Activated CD4-positive, alpha-beta memory T cell treated with anti-CD3 and anti-CD28 coated beads for 36 hours (primary cell): Measurements from ENCODE around the gene PSME3IP1. TPM values are rescaled to one million over a fixed set of nuclear protein-coding genes. Genes with fewer than 3 reads are reported as not detected.

Experiments used
- CTCF ChIA-PET: fragments of 350-600 bp; sonication (Branson Sonifier 250); formaldehyde crosslinking; loops from one replicate; lab custom pipeline; 2021; ENCODE audit warnings: antibody characterized with exemption, inconsistent platforms; lab: Charles Lee
- POLR2A ChIA-PET: fragments of 350-600 bp; sonication (Branson Sonifier 250); formaldehyde crosslinking; loops from one replicate; lab custom pipeline; 2021; ENCODE audit warnings: antibody characterized with exemption; lab: Charles Lee
- DNase-seq: peaks from one replicate; pipeline ENCODE4 v3.0.0-alpha.2; 2020
- H3K27ac Mint-ChIP-seq: one replicate; pipeline ENCODE4 v1.8.0; 2021; ENCODE audit warnings: mixed read lengths
- H3K27me3 Mint-ChIP-seq: one replicate; pipeline ENCODE4 v1.8.0; 2021; ENCODE audit warnings: mixed read lengths
- H3K36me3 Mint-ChIP-seq: one replicate; pipeline ENCODE4 v1.8.0; 2021; ENCODE audit warnings: mixed read lengths
- H3K4me1 Mint-ChIP-seq: one replicate; pipeline ENCODE4 v1.8.0; 2021; ENCODE audit warnings: low read depth, mixed read lengths
- H3K4me3 Mint-ChIP-seq: one replicate; pipeline ENCODE4 v1.8.0; 2021; ENCODE audit warnings: mild to moderate bottlenecking, mixed read lengths
- H3K9me3 Mint-ChIP-seq: one replicate; pipeline ENCODE4 v1.8.0; 2021; ENCODE audit warnings: mixed read lengths
- intact Hi-C: fragments of 100-400 bp; cut with micrococcal nuclease; formaldehyde crosslinking; loops from one replicate; pipeline ENCODE4 v1.15.1; 2023
- total RNA-seq, 2 experiments: library from RNA; stranded (reverse); gene quantifications; one replicate each; pipeline ENCODE4 v1.2.3, GENCODE V29; 2021

The PSME3IP1 gene
- total RNA-seq, 2 experiments from 2014 or later: 101 to 102 TPM

DNA sequence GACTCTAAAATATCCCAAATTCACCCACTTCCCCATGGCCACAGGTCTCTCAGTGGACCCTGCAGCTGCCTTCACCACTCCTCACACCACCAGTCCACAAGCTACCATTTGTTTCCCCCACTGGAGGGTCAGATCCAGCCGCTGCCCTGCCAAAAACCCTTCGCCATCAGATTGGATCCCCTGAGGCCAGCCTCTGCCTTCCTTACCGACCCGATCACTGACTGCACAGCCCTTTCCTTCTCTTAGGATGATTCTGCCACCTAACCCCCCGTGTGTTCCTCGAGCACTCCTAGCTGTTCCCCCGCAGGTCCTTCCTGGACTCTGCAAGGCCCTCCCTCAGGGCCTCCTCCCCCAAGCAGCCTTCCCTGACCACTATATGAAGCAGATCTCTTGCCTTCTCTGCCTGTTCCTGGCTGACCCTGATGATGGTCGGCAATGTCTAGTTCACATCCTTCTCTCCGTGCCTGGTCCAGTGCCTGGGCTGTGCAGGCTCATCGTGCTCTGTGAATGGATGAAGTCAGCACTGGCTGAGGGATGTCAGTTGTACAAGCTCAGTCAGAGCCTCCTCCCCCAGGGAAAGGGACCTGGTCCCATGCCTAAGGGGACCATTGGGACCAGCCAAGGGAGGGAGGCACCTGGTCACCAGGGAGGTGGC is 47.4 kb downstream of the PSME3IP1 start:
- H3K36me3 Mint-ChIP-seq: no peaks in the 10 kb centered on the region
- no peak overlapping the region for H3K27ac Mint-ChIP-seq
- intact Hi-C loops: no loop called here
- no peaks in the 10 kb centered on the region for H3K9me3 Mint-ChIP-seq
- no peak for DNase-seq
- H3K27me3 Mint-ChIP-seq: no peaks in the 10 kb centered on the region
- ChIA-PET POLR2A (no interaction called here), CTCF (no interaction called here)
- no peak overlapping the region for H3K4me3 Mint-ChIP-seq
- peaks cover 54% of the 10 kb centered on the region for H3K4me1 Mint-ChIP-seq

DNA sequence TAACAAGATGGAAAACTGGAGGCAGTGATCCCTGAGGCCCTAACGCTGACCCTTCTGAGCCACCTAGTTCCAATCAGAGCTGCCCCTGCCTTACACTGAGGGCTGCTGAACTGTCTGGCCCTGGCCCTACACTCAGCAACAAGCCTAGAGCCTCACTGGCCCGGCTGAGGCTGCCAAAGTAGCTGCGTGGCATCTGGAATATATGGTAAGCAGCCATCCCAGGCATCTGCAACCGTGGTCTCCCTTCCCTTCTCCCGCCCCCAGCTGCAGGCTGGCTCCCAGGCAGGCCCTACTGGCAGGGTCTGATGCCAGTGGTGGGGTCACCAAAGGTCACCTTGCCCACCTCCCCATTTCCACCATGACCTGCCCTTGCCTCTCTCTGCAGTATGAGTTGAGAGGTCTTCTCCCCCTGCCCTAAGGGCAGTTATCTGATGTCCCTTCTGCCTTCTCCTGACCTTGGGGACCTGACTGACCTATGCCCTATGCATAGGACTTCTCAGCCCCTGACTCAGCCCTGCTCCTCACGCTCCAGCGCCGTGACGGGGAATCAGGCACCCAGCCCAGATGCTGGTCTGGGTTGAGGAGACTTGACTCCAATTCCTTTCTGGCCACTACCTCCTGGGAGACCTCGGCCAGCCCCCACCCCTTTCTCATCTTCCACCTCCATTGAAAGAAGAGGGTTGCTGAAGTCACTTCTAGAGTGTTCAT is 48.1 kb downstream of the PSME3IP1 start:
- no peaks in the 10 kb centered on the region for H3K27me3 Mint-ChIP-seq
- intact Hi-C loops: no loop called here
- no peak overlapping the region for H3K27ac Mint-ChIP-seq
- no peaks in the 10 kb centered on the region for H3K9me3 Mint-ChIP-seq
- peaks cover 51% of the 10 kb centered on the region for H3K4me1 Mint-ChIP-seq
- POLR2A ChIA-PET: no interaction called here
- no peak for DNase-seq
- H3K4me3 Mint-ChIP-seq: no peak overlapping the region
- CTCF ChIA-PET: interaction anchor here (0.9 to 1.0 kb wide), 2 partner anchors 45 to 172 kb away, joined by 3 to 4 read pairs; partner anchors contain the start of gene CPNE2
- H3K36me3 Mint-ChIP-seq: no peaks in the 10 kb centered on the region

DNA sequence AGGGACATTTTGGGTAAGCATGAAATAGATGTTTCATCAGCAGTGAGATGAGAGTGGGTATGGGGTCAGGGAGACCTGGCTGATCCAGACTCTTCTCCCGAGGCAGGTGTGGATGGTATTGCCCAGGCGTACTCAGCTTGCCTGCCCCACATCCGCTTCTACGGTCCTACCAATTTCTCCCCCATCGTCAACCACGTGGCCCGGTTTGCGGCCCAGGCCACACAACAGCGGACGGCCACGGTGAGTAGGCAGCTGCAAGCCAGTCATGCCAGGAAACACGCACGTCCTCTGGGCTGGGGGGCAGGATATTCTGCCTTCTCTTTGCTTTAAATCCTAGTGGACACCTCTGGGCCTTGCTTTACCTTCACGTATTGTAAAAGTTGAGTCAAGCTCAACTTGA is 48.8 kb downstream of the PSME3IP1 start:
- CTCF ChIA-PET: interaction anchor here (0.9 to 1.0 kb wide), 2 partner anchors 44 to 172 kb away, joined by 3 to 4 read pairs; partner anchors contain the start of gene CPNE2

DNA sequence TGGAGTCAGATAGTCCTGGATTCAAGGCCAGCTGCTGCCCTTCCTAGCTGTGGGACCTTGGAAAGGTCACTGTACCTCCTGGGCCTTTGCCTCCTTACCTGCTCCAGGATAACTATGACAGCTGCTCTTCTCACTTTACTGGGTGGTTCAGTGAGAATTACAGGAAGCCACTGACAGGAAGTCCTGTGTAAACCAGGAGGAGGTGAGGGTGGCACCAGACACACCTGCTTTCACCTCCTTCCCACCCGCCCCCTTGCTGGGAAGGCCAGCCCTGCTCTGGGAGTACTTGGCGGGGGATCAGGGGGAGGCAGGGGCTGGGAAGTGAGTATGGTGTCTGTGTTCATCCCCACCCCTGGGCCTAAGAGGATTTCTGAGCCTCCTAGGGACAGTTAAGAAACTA is 50.9 kb downstream of the PSME3IP1 start:
- ChIA-PET CTCF (no interaction called here), POLR2A (interaction anchor here (0.6 kb wide), 1 partner anchor 204 kb away, joined by 4 read pairs; no protein-coding TSS in a partner anchor)
- DNase-seq: peak; percentile 45
- peak overlapping the region; percentile 84 for H3K27ac Mint-ChIP-seq
- H3K9me3 Mint-ChIP-seq: no peaks in the 10 kb centered on the region
- no peaks in the 10 kb centered on the region for H3K36me3 Mint-ChIP-seq
- peak overlapping the region; percentile 64 for H3K4me3 Mint-ChIP-seq
- no peaks in the 10 kb centered on the region for H3K27me3 Mint-ChIP-seq
- intact Hi-C loops: no loop called here
- H3K4me1 Mint-ChIP-seq: peaks cover 55% of the 10 kb centered on the region

More for the DNA sequence above, 48.8 kb downstream of the PSME3IP1 start:
- intact Hi-C loops: no loop called here
- no peaks in the 10 kb centered on the region for H3K27me3 Mint-ChIP-seq
- DNase-seq: no peak
- H3K27ac Mint-ChIP-seq: no peak overlapping the region
- H3K36me3 Mint-ChIP-seq: no peaks in the 10 kb centered on the region
- no peak overlapping the region for H3K4me3 Mint-ChIP-seq
- POLR2A ChIA-PET: no interaction called here
- no peaks in the 10 kb centered on the region for H3K9me3 Mint-ChIP-seq
- H3K4me1 Mint-ChIP-seq: peaks cover 49% of the 10 kb centered on the region

DNA sequence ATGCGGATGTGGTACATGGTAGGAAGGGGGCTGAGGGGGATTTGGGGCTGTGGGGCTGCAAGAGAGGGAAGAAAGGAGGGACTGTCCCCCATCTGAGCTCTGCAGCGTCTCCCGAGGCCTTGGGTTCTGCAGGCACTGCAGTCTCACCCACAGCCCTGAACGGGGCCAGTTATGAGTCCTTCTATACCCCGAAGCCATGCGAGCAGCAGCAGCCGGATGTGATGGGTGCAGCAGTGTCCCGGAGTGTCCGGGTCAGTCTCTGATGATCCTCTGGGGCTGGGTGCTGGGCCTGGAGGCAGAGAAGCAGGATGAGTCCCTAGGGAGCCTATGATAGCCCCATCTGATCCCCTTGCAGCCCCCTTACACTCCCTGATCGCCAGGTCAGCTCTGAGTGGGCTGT is 52.0 kb downstream of the PSME3IP1 start:
- DNase-seq: peak; percentile 44
- H3K27me3 Mint-ChIP-seq: no peaks in the 10 kb centered on the region
- no peaks in the 10 kb centered on the region for H3K9me3 Mint-ChIP-seq
- intact Hi-C loops: no loop called here
- H3K36me3 Mint-ChIP-seq: no peaks in the 10 kb centered on the region
- peak overlapping the region; percentile 12 for H3K4me3 Mint-ChIP-seq
- ChIA-PET CTCF (interaction anchor here (1.1 to 1.6 kb wide), 2 partner anchors 41 to 50 kb away, joined by 5 read pairs; partner anchors contain the start of gene CPNE2), POLR2A (interaction anchor here (1.6 kb wide), 1 partner anchor 9 kb away, joined by 4 read pairs; no protein-coding TSS in a partner anchor)
- H3K4me1 Mint-ChIP-seq: peaks cover 60% of the 10 kb centered on the region
- H3K27ac Mint-ChIP-seq: peak overlapping the region; percentile 84

DNA sequence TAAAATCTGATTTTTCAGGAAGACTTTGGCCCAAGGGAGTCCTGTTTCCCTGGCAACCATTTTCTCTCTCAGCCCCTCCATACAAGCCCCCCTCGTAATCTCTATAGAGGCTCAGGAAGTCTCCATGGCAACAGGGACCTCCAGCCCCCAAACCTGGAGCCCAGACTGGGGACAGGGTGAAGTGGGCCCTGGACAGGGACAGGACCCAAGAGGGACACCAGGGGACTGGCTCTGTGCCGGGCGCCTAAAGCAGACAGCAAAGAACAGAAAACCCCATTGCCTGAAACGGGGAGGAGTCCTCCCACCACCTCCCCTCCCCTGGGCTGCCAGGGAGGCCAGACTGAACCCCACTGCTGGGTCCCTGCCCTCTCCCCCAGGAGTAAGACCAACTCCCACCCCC is 52.8 kb downstream of the PSME3IP1 start:
- no peaks in the 10 kb centered on the region for H3K27me3 Mint-ChIP-seq
- peak overlapping the region; percentile 40 for H3K27ac Mint-ChIP-seq
- no peaks in the 10 kb centered on the region for H3K9me3 Mint-ChIP-seq
- POLR2A ChIA-PET: interaction anchor here (1.6 to 1.8 kb wide), 2 partner anchors 10 to 19 kb away, joined by 4 to 5 read pairs; no protein-coding TSS in a partner anchor
- no peaks in the 10 kb centered on the region for H3K36me3 Mint-ChIP-seq
- DNase-seq: no peak
- H3K4me1 Mint-ChIP-seq: peaks cover 64% of the 10 kb centered on the region
- intact Hi-C loops: no loop called here
- H3K4me3 Mint-ChIP-seq: no peak overlapping the region
- CTCF ChIA-PET: interaction anchor here (1.6 kb wide), 1 partner anchor 40 kb away, joined by 5 read pairs; the partner anchor contains the start of gene CPNE2

DNA sequence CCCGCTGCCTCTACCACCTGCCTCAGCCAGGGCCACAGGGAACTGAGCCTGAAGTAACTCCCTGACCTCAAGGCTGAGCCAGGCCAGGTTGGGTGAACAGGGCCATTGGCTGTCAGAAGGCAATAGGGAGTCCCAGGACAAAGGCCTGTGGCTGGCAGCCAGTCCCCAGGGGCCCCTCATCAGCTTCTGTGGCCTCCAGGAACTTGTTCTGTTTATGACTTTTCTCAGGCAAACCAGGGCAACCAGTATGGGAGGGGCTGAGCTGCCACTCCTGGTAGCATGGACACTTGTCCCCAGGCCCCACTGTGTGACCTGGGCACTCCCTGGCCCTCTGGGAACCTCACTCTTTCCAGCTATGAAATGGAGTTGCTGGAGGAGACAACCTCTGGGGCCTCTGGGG is 53.4 kb downstream of the PSME3IP1 start:
- no peak overlapping the region for H3K4me3 Mint-ChIP-seq

DNA sequence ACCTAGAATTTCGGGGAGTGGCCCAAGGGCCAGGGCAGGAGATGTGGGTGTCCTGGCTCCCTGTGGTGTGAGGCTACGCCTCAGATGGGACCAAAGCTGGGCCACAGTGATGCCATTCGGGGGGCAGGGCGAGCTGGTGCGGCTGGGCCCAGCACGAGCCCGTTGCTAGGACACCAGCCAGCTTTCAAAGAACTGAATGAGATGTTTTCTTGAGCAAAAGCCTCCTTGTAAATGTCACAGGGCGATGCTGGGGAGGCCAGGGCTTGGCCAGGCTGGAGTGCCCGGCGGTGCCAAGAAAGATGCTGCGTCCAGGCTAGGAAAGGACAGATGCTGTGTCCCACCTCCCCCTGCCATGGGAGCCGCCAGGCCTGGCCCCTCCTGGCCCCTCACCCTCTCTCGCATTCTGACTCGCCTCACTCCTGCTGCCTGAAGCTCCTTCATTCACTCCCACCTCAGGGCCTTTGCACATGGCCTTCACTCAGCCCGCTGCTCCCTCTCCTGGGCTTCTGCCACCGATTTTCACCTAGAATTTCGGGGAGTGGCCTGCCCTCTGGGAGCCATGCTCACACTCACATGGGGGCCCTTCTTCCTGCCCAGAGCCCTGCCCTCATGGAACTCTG is 54.4 kb downstream of the PSME3IP1 start:
- DNase-seq: no peak
- H3K4me3 Mint-ChIP-seq: peak overlapping the region; percentile 20
- no peaks in the 10 kb centered on the region for H3K36me3 Mint-ChIP-seq
- H3K27me3 Mint-ChIP-seq: no peaks in the 10 kb centered on the region
- H3K4me1 Mint-ChIP-seq: peaks cover 79% of the 10 kb centered on the region
- CTCF ChIA-PET: interaction anchor here (0.7 kb wide), 1 partner anchor 119 kb away, joined by 3 read pairs; no protein-coding TSS in a partner anchor
- peak overlapping the region; percentile 43 for H3K27ac Mint-ChIP-seq
- POLR2A ChIA-PET: interaction anchor here (1.8 kb wide), 1 partner anchor 20 kb away, joined by 5 read pairs; no protein-coding TSS in a partner anchor
- no peaks in the 10 kb centered on the region for H3K9me3 Mint-ChIP-seq
- intact Hi-C loops: no loop called here

More for the DNA sequence above, 53.4 kb downstream of the PSME3IP1 start:
- peak overlapping the region; percentile 40 for H3K27ac Mint-ChIP-seq
- intact Hi-C loops: no loop called here
- DNase-seq: no peak
- peaks cover 69% of the 10 kb centered on the region for H3K4me1 Mint-ChIP-seq
- H3K36me3 Mint-ChIP-seq: no peaks in the 10 kb centered on the region
- no peaks in the 10 kb centered on the region for H3K9me3 Mint-ChIP-seq
- CTCF ChIA-PET: no interaction called here
- no peaks in the 10 kb centered on the region for H3K27me3 Mint-ChIP-seq
- POLR2A ChIA-PET: interaction anchor here (1.8 kb wide), 1 partner anchor 19 kb away, joined by 5 read pairs; no protein-coding TSS in a partner anchor

DNA sequence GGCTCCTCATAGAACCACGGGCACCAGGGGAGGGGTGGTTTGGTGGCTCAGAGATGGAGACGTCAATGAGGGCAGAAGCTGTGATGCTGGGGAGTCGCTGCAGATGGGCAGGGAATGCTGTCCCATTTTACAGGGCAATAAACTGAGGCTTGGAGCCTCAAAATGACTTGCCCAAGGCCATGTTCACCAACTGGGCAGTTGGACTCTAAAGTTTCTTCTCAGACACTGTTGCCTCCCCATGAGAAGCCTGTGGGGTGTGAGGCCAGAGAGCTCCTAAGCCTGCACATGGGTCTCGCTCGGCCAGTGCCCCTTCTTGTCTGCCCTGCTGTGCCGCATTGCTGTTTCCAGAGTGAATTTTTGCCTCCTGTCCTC is 54.9 kb downstream of the PSME3IP1 start:
- no peak overlapping the region for H3K4me3 Mint-ChIP-seq
- CTCF ChIA-PET: interaction anchor here (0.7 kb wide), 1 partner anchor 118 kb away, joined by 3 read pairs; no protein-coding TSS in a partner anchor

DNA sequence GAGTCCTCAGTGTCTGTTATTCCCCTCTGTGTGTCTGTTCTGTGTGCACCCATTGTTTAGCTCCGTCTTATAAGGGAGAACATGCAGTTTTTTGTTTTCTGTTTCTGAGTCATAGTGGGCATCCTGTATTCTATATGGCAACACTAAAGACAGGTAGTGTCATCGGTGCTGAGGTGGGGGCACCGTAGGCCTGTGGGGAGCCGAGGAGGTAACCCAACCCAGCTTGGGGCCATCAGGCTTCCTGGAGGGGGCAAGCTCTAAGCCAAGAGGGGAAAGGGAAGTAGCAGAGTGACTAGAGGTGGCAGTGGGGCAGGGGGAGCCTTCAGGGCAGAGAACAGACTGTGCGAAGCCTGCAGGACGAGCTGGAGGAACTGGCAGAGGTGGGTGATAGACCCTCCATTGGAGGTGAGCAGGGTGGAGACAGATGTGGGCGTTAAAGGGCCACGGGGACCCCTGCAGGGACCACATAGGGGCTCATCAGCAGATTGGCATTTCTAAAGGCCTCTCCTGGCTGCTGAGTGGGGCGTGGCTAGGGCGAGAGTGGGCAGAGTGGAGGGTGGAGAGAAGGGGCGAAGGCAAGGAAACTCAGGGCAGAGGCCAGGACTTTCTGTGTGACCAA is 57.0 kb downstream of the PSME3IP1 start:
- Mint-ChIP-seq H3K36me3 (no peaks in the 10 kb centered on the region), H3K27ac (peak overlapping the region; percentile 74), H3K27me3 (no peaks in the 10 kb centered on the region), H3K4me3 (peak overlapping the region; percentile 33), H3K4me1 (peaks cover 70% of the 10 kb centered on the region), H3K9me3 (no peaks in the 10 kb centered on the region)
- DNase-seq: peak; percentile 76
- ChIA-PET POLR2A (no interaction called here), CTCF (interaction anchor here (2.2 kb wide), 1 partner anchor 36 kb away, joined by 7 read pairs; the partner anchor contains the start of gene CPNE2)
- intact Hi-C loops: loop anchor here (2.0 to 5.0 kb wide), 3 partner anchors 14 to 58 kb away; partner anchors contain the start of genes CPNE2, PSME3IP1 and RSPRY1

More for the DNA sequence above, 54.9 kb downstream of the PSME3IP1 start:
- no peak for DNase-seq
- Mint-ChIP-seq H3K27me3 (no peaks in the 10 kb centered on the region), H3K36me3 (no peaks in the 10 kb centered on the region), H3K4me1 (peaks cover 79% of the 10 kb centered on the region), H3K27ac (peak overlapping the region; percentile 43), H3K9me3 (no peaks in the 10 kb centered on the region)
- POLR2A ChIA-PET: no interaction called here
- intact Hi-C loops: no loop called here

DNA sequence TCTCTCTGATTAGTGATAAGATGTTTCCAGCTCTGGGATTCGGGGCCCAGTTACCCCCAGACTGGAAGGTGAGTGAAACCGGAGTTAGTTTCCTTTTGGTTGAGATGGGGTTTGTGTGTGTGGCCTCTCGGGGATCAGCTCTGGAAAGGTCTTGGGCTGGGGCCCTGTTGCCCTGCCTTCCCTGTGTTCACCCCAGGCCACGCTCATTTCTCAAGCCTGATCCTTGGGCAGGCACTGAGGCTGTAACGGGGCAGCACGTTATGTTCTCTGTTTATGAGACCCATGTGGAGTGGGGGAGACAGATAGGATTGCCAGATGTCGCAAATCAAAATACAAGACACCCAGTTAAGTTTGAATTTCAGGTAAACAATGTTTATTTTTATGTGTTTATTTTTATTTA is 58.0 kb downstream of the PSME3IP1 start:
- Mint-ChIP-seq H3K27me3 (no peaks in the 10 kb centered on the region), H3K27ac (peak overlapping the region; percentile 18), H3K36me3 (no peaks in the 10 kb centered on the region), H3K9me3 (no peaks in the 10 kb centered on the region), H3K4me1 (peaks cover 74% of the 10 kb centered on the region), H3K4me3 (no peak overlapping the region)
- intact Hi-C loops: loop anchor here (2.0 to 5.0 kb wide), 3 partner anchors 15 to 59 kb away; partner anchors contain the start of genes CPNE2, PSME3IP1 and RSPRY1
- ChIA-PET CTCF (interaction anchor here (1.1 to 2.2 kb wide), 2 partner anchors 35 to 44 kb away, joined by 3 to 7 read pairs; partner anchors contain the start of gene CPNE2), POLR2A (no interaction called here)
- no peak for DNase-seq
